AG09319 (cell line): ENCODE results near the gene FANCD2.
A peak's percentile ranks its signal among the peaks of the same experiment; 100 is the strongest.

Source experiments
- DNase-seq: peaks from one replicate; pipeline ENCODE4 v3.0.0-alpha.2; 2010; ENCODE audit warnings: low read depth; ENCODE audit errors: extremely low read depth
- CTCF ChIP-seq: IDR thresholded peaks from 2 replicates; pipeline ENCODE4 v1.5.1; 2011; ENCODE audit warnings: low read depth, mild to moderate bottlenecking, inconsistent platforms, low read length, moderate library complexity

The FANCD2 gene

GRCh38 chr3:10026084-10026890 is at the start of gene FANCD2:
TSS of gene FANCD2 (plus strand) at chr3:10026437. CDS start at chr3:10028658, 2,221 bp downstream.
- peak; percentile 32 for DNase-seq
- no peak for TF ChIP-seq CTCF

GRCh38 chr3:9976721-9977709 is 49.2 kb upstream of the FANCD2 start:
- no peak for TF ChIP-seq CTCF
- peak; percentile 94 for DNase-seq

- no peak for DNase-seq
Observed at GRCh38 chr3:9978710-9979305, 47.4 kb upstream of the FANCD2 start.

GRCh38 chr3:9980251-9980650 is 46.0 kb upstream of the FANCD2 start:
- no peak for TF ChIP-seq CTCF

More at GRCh38 chr3:9978710-9979305, 47.4 kb upstream of the FANCD2 start:
- TF ChIP-seq CTCF, result no peak

GRCh38 chr3:9986230-9986725 is 40.0 kb upstream of the FANCD2 start:
- no peak for DNase-seq
- no peak for TF ChIP-seq CTCF

More at GRCh38 chr3:9980251-9980650, 46.0 kb upstream of the FANCD2 start:
- DNase-seq, result no peak

GRCh38 chr3:9994086-9994844 is 32.0 kb upstream of the FANCD2 start:
- peak; percentile 45 for DNase-seq

More at GRCh38 chr3:9994086-9994844, 32.0 kb upstream of the FANCD2 start:
- TF ChIP-seq CTCF, result no peak
